CD4-positive, alpha-beta memory T cell (primary cell): ENCODE measurements around the gene CCAR1. TPM values are rescaled to one million over a fixed set of nuclear protein-coding genes. Genes with fewer than 3 reads are reported as not detected.
"Not testable (repeated sequence)": the region's sequence is repeated elsewhere in the genome, so short reads cannot be mapped to it uniquely, and the experiment has no call there.

ENCODE experiments used
- CTCF ChIA-PET: fragments of 350-600 bp; sonication (Branson Sonifier 250); formaldehyde crosslinking; loops from one replicate; lab custom pipeline; 2021; ENCODE audit warnings: inconsistent platforms; ENCODE audit not compliant: partially characterized antibody; lab: Charles Lee
- POLR2A ChIA-PET: fragments of 350-600 bp; sonication (Branson Sonifier 250); formaldehyde crosslinking; loops from one replicate; lab custom pipeline; 2021; ENCODE audit not compliant: partially characterized antibody; lab: Charles Lee
- DNase-seq, 5 donors: peaks; one replicate each; pipeline versions ENCODE4 v3.0.0 to v3.0.0-alpha.2; 2020 to 2022; ENCODE audit warnings: mixed read lengths in 1 of 5
- H3K27ac ChIP-seq: one replicate; pipeline ENCODE4 v1.7.0; 2013; ENCODE audit warnings: low read depth, low read length
- H3K27me3 ChIP-seq: 2 replicates; pipeline ENCODE4 v1.7.0; 2013; ENCODE audit warnings: mild to moderate bottlenecking, low read length, moderate library complexity; ENCODE audit not compliant: insufficient read depth
- H3K36me3 ChIP-seq: 2 replicates; pipeline ENCODE4 v1.7.0; 2013; ENCODE audit warnings: mild to moderate bottlenecking, low read length, moderate library complexity; ENCODE audit not compliant: insufficient read depth
- H3K4me1 ChIP-seq: 2 replicates; pipeline ENCODE4 v1.7.0; 2013; ENCODE audit warnings: mild to moderate bottlenecking, low read length, moderate library complexity; ENCODE audit not compliant: insufficient read depth
- H3K4me3 ChIP-seq, 2 donors: one replicate each; pipeline ENCODE4 v1.7.0; 2013; ENCODE audit warnings: low read length in 2 of 2, mild to moderate bottlenecking in 1 of 2
- H3K9me3 ChIP-seq, 2 donors: one replicate each; pipeline ENCODE4 v1.7.0; 2013; ENCODE audit warnings: low read length in 2 of 2, control low read depth in 1 of 2; ENCODE audit not compliant: control insufficient read depth in 1 of 2
- H3K27ac Mint-ChIP-seq, 7 donors: one replicate each; pipeline ENCODE4 v1.8.0; 2020 to 2021; ENCODE audit warnings: mixed read lengths in 7 of 7, mild to moderate bottlenecking in 6 of 7, inconsistent platforms in 3 of 7, moderate library complexity in 3 of 7
- H3K27me3 Mint-ChIP-seq, 2 donors: one replicate each; pipeline ENCODE4 v1.8.0; 2020 to 2021; ENCODE audit warnings: mixed read lengths in 2 of 2
- H3K36me3 Mint-ChIP-seq, 2 donors: one replicate each; pipeline ENCODE4 v1.8.0; 2020 to 2021; ENCODE audit warnings: mixed read lengths in 2 of 2, inconsistent platforms in 1 of 2, mild to moderate bottlenecking in 1 of 2
- H3K4me1 Mint-ChIP-seq, 4 donors: one replicate each; pipeline ENCODE4 v1.8.0; 2020 to 2021; ENCODE audit warnings: mixed read lengths in 4 of 4, mild to moderate bottlenecking in 1 of 4
- H3K4me3 Mint-ChIP-seq, 8 donors: one replicate each; pipeline ENCODE4 v1.8.0; 2020 to 2021; ENCODE audit warnings: mixed read lengths in 8 of 8, mild to moderate bottlenecking in 7 of 8, moderate library complexity in 6 of 8, inconsistent platforms in 3 of 8
- H3K9me3 Mint-ChIP-seq, 8 donors: one replicate each; pipeline ENCODE4 v1.8.0; 2020 to 2021; ENCODE audit warnings: mixed read lengths in 8 of 8, mild to moderate bottlenecking in 5 of 8, inconsistent platforms in 3 of 8, moderate library complexity in 1 of 8
- intact Hi-C: fragments of 100-400 bp; cut with micrococcal nuclease; formaldehyde crosslinking; loops from one replicate; pipeline ENCODE4 v1.15.1; 2023
- polyA plus RNA-seq, 2 donors: library from polyadenylated mRNA; unstranded; fragments of 300-500 nt; fragmentation: Illumina TruSeq; gene quantifications; one replicate each; pipeline ENCODE4 v1.2.3, GENCODE V29; 2021
- total RNA-seq, 2 experiments: library from RNA; stranded (reverse); gene quantifications; one replicate each; pipeline ENCODE4 v1.2.3, GENCODE V29; 2021

Gene CCAR1
- total and polyA plus RNA-seq, 4 experiments from 2014 or later, result 25.9 to 97.3 (median 74.1) TPM

- H3K27me3 ChIP-seq, H3K4me3 Mint-ChIP-seq, H3K27ac Mint-ChIP-seq, H3K27me3 Mint-ChIP-seq, CTCF ChIA-PET, H3K9me3 ChIP-seq, H3K4me1 ChIP-seq, intact Hi-C loops, H3K36me3 Mint-ChIP-seq, H3K9me3 Mint-ChIP-seq, DNase-seq, H3K27ac ChIP-seq, H3K36me3 ChIP-seq: not testable (repeated sequence)
- peaks cover 0 to 16% (median 4%) of the 10 kb centered on the region in 4 donors for H3K4me1 Mint-ChIP-seq
- POLR2A ChIA-PET, result interaction anchor here (0.9 to 1.8 kb wide), 2 partner anchors 8 to 73 kb away, joined by 3 to 5 read pairs; no protein-coding TSS in a partner anchor
- peak overlapping the region in 1 of 2 donors; percentile 39 for H3K4me3 ChIP-seq
Observed at GRCh38 chr10:68827592-68827959, 106.5 kb downstream of the CCAR1 start.

GRCh38 chr10:68828083-68828601 lies 107.1 kb downstream of the CCAR1 start:
- H3K27ac ChIP-seq, H3K36me3 ChIP-seq, POLR2A ChIA-PET, H3K9me3 ChIP-seq, H3K4me1 ChIP-seq, H3K4me3 ChIP-seq, H3K9me3 Mint-ChIP-seq, H3K27me3 ChIP-seq, H3K27me3 Mint-ChIP-seq, H3K36me3 Mint-ChIP-seq, intact Hi-C loops: not testable (repeated sequence)
- DNase-seq, result peak in 2 of 5 donors; percentile 7 to 8
- peak overlapping the region in 1 of 7 donors; percentile 12 for H3K27ac Mint-ChIP-seq
- peak overlapping the region; percentile 46 to 79 (median 63) for H3K4me3 Mint-ChIP-seq
- peaks cover 0 to 16% (median 4%) of the 10 kb centered on the region in 4 donors for H3K4me1 Mint-ChIP-seq
- CTCF ChIA-PET, result interaction anchor here (0.8 kb wide), 1 partner anchor 277 kb away, joined by 3 read pairs; no protein-coding TSS in a partner anchor

GRCh38 chr10:68828833-68829232 lies 107.8 kb downstream of the CCAR1 start:
- intact Hi-C loops, result no loop called here
- Histone ChIP-seq H3K9me3 (no peaks in the 10 kb centered on the region), H3K36me3 (no peaks in the 10 kb centered on the region), H3K27ac (no peak overlapping the region), H3K4me3 (no peak overlapping the region), H3K4me1 (peaks cover 6% of the 10 kb centered on the region), H3K27me3 (no peaks in the 10 kb centered on the region)
- H3K9me3 Mint-ChIP-seq, result no peaks in the 10 kb centered on the region
- DNase-seq, result no peak
- POLR2A ChIA-PET, result no interaction called here
- no peaks in the 10 kb centered on the region for H3K27me3 Mint-ChIP-seq
- peak overlapping the region in 1 of 7 donors; percentile 18 for H3K27ac Mint-ChIP-seq
- no peaks in the 10 kb centered on the region for H3K36me3 Mint-ChIP-seq
- peak overlapping the region; percentile 46 to 79 (median 63) for H3K4me3 Mint-ChIP-seq
- peaks cover 0 to 16% (median 4%) of the 10 kb centered on the region in 4 donors for H3K4me1 Mint-ChIP-seq
- CTCF ChIA-PET, result interaction anchor here (0.8 kb wide), 1 partner anchor 278 kb away, joined by 3 read pairs; no protein-coding TSS in a partner anchor

- ChIA-PET POLR2A (no interaction called here), CTCF (no interaction called here)
- Histone ChIP-seq H3K27me3 (no peaks in the 10 kb centered on the region), H3K27ac (no peak overlapping the region), H3K4me3 (no peak overlapping the region), H3K36me3 (no peaks in the 10 kb centered on the region), H3K9me3 (no peaks in the 10 kb centered on the region), H3K4me1 (peaks cover 6% of the 10 kb centered on the region)
- H3K4me3 Mint-ChIP-seq, result peak overlapping the region in 2 of 8 donors; percentile 20 to 65
- H3K9me3 Mint-ChIP-seq, result no peaks in the 10 kb centered on the region
- no peak overlapping the region for H3K27ac Mint-ChIP-seq
- H3K36me3 Mint-ChIP-seq, result no peaks in the 10 kb centered on the region
- intact Hi-C loops, result no loop called here
- H3K27me3 Mint-ChIP-seq, result peaks cover 0 to 1% of the 10 kb centered on the region in 2 donors
- H3K4me1 Mint-ChIP-seq, result peaks cover 0 to 16% (median 4%) of the 10 kb centered on the region in 4 donors
- no peak for DNase-seq
Observed at GRCh38 chr10:68829521-68829920, 108.5 kb downstream of the CCAR1 start.

DNA sequence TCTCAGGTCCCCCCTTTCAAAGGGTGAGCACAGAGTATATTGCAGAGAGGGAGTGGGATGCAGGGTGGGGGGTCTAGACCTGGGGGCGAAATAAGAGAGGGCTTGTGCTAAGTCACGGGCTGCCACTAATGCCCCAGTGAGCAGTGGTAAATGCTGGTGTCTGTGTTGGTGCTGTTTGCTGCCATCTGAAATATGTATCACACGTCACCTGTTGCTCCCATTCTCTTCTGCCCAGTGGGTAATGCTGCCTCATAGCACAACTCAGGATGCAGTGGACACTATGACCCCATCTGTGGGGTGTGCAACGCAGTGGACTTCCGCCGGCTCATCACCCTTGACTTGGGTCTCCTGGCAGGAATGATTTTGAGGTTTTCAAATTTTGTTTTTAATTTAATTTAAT lies 108.9 kb downstream of the CCAR1 start:
- intact Hi-C loops, result no loop called here
- POLR2A ChIA-PET, result no interaction called here
- no peaks in the 10 kb centered on the region for H3K9me3 Mint-ChIP-seq
- Histone ChIP-seq H3K36me3 (no peaks in the 10 kb centered on the region), H3K27ac (no peak overlapping the region), H3K4me1 (peaks cover 6% of the 10 kb centered on the region), H3K4me3 (no peak overlapping the region), H3K27me3 (no peaks in the 10 kb centered on the region), H3K9me3 (no peaks in the 10 kb centered on the region)
- CTCF ChIA-PET, result no interaction called here
- peak overlapping the region in 1 of 8 donors; percentile 26 for H3K4me3 Mint-ChIP-seq
- peaks cover 0 to 1% of the 10 kb centered on the region in 2 donors for H3K27me3 Mint-ChIP-seq
- DNase-seq, result no peak
- H3K27ac Mint-ChIP-seq, result no peak overlapping the region
- H3K4me1 Mint-ChIP-seq, result peaks cover 0 to 16% (median 4%) of the 10 kb centered on the region in 4 donors
- no peaks in the 10 kb centered on the region for H3K36me3 Mint-ChIP-seq

DNA sequence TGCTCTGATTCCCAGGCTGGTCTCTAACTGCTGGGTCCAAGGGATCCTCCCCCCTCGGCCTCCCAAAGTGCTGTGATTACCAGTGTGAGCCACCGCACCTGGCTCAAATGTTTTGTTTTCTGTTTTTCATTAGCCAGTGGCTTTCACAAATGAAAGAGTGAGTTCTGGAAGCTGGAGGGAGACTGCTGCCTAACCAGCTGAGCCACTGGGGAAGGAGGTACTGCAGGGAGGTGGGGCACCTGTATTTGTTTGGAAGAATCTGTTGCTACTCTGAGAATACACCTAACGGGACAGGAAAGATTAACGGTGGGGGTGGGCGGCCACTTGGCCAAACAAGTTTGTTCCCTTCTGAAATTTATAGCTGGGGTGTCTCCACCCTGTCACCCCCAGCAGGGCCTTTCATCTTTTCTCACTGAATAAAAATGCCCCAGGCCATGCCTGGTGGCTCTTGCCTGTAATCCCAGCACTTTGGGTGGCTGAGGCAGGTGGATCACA lies 111.0 kb downstream of the CCAR1 start:
- no peaks in the 10 kb centered on the region for H3K36me3 Mint-ChIP-seq
- CTCF ChIA-PET, result no interaction called here
- no peaks in the 10 kb centered on the region for H3K27me3 ChIP-seq
- DNase-seq, result no peak
- no peaks in the 10 kb centered on the region for H3K4me1 ChIP-seq
- H3K4me3 Mint-ChIP-seq, result no peak overlapping the region
- peaks cover 0 to 1% of the 10 kb centered on the region in 2 donors for H3K27me3 Mint-ChIP-seq
- no peaks in the 10 kb centered on the region for H3K36me3 ChIP-seq
- H3K4me3 ChIP-seq, result no peak overlapping the region
- no peak overlapping the region for H3K27ac Mint-ChIP-seq
- no peak overlapping the region for H3K27ac ChIP-seq
- no peaks in the 10 kb centered on the region for H3K9me3 ChIP-seq
- POLR2A ChIA-PET, result no interaction called here
- H3K4me1 Mint-ChIP-seq, result peaks cover 0 to 7% (median 4%) of the 10 kb centered on the region in 4 donors
- intact Hi-C loops, result no loop called here
- H3K9me3 Mint-ChIP-seq, result no peaks in the 10 kb centered on the region

DNA sequence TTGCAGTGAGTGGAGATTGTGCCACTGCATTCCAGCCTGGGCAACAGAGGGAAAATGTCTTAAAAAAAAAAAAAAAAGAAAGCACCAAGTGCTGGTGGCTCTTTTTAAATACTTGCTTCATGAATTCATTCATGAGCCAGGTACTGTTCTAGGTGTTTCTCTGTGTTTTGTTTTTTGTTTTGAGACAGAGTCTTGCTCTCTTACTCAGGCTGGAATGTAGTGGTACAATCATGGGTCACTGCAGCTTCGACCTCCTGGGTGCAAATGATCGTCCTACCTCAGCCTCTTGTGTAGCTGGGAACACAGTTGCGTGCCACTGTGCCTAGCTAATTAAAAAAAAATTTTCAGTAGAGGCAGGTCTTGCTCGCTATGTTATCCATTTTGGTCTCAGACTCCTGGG lies 111.6 kb downstream of the CCAR1 start:
- Mint-ChIP-seq H3K36me3 (no peaks in the 10 kb centered on the region), H3K4me1 (peaks cover 0 to 7% (median 4%) of the 10 kb centered on the region in 4 donors), H3K27ac (no peak overlapping the region), H3K9me3 (no peaks in the 10 kb centered on the region), H3K27me3 (peaks cover 0 to 1% of the 10 kb centered on the region in 2 donors), H3K4me3 (no peak overlapping the region)
- Histone ChIP-seq H3K4me3 (no peak overlapping the region), H3K27me3 (no peaks in the 10 kb centered on the region), H3K9me3 (no peaks in the 10 kb centered on the region), H3K27ac (no peak overlapping the region), H3K36me3 (no peaks in the 10 kb centered on the region), H3K4me1 (no peaks in the 10 kb centered on the region)
- ChIA-PET POLR2A (no interaction called here), CTCF (no interaction called here)
- intact Hi-C loops, result no loop called here
- no peak for DNase-seq
